SH-SY5Y (cell line): ENCODE results near the gene GP9.

Experiments used
- GATA2 ChIP-seq: IDR thresholded peaks from 2 replicates; pipeline ENCODE4 v1.6.1; 2011; ENCODE audit warnings: mild to moderate bottlenecking, low read depth, low read length
- GATA3 ChIP-seq: IDR thresholded peaks from 2 replicates; pipeline ENCODE4 v1.6.1; 2011; ENCODE audit warnings: low read depth, mild to moderate bottlenecking, low read length, moderate library complexity

DNA sequence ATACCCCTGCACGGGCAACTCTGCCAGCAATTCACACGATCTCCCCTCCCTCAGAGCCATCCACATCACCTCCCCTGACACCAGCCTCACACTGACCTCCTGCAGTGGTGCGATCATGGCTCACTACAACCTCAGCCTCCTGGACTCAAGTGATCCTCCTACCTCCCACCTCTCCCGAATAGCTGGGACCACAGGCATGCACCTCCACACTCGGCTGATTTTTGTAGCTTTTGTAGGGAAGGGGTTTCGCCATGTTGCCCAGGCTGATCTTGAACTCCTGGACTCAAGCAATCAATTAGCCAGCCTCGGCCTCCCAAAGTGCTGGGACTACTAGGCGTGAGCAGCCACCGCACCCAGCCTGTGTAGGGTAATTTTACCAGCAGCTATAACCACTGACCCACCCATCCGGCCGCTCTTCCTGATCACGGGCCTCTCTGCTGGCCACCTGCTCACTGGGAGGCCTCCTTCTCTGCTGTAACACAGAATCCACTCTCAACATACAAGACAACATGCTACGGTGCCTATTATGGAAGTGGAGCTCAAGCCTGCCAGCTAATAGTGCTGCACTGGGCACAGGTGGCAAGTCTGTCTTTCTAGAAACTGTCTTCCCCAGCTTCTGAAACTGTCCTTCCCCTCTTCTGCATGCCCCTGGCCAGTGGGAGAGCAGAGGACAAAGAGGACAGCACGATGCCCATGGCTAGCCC, 4.6 kb downstream of the GP9 start:
- TF ChIP-seq GATA3 (no peak), GATA2 (no peak)
